CD4-positive, CD25-positive, alpha-beta regulatory T cell (primary cell): ENCODE measurements around the gene SNX25. TPM values are rescaled to one million over a fixed set of nuclear protein-coding genes. Genes with fewer than 3 reads are reported as not detected.
A peak's percentile ranks its signal among the peaks of the same experiment; 100 is the strongest.
"Not testable (repeated sequence)": the region's sequence is repeated elsewhere in the genome, so short reads cannot be mapped to it uniquely, and the experiment has no call there.

ENCODE experiments used
- ATAC-seq, 2 donors: fragments of 150-1000 bp; cut with Tn5 transposase; one replicate each; pipeline ENCODE4 v1.10.0; 2021; ENCODE audit warnings: low read depth in 2 of 2, moderate number of reproducible peaks in 2 of 2, moderate library complexity in 1 of 2
- DNase-seq, 3 donors: peaks; one replicate each; pipeline versions ENCODE4 v3.0.0 to v3.0.0-alpha.2; 2012 to 2022; ENCODE audit warnings: mixed read lengths in 1 of 3
- H3K27ac ChIP-seq: one replicate; pipeline ENCODE4 v1.7.0; 2013; ENCODE audit warnings: mild to moderate bottlenecking, low read length; ENCODE audit not compliant: insufficient read depth, poor library complexity, severe bottlenecking
- H3K27me3 ChIP-seq: one replicate; pipeline ENCODE4 v1.7.0; 2013; ENCODE audit warnings: low read length; ENCODE audit not compliant: control insufficient read depth, insufficient read depth
- H3K36me3 ChIP-seq: one replicate; pipeline ENCODE4 v1.7.0; 2013; ENCODE audit warnings: mild to moderate bottlenecking, low read length, moderate library complexity; ENCODE audit not compliant: control insufficient read depth, insufficient read depth
- H3K4me1 ChIP-seq: 2 replicates; pipeline ENCODE4 v1.7.0; 2013; ENCODE audit warnings: mild to moderate bottlenecking, low read length; ENCODE audit not compliant: insufficient read depth, control insufficient read depth, poor library complexity, severe bottlenecking
- H3K4me3 ChIP-seq: one replicate; pipeline ENCODE4 v1.7.0; 2013; ENCODE audit warnings: low read depth, mild to moderate bottlenecking, low read length, moderate library complexity
- H3K9me3 ChIP-seq, 2 experiments: 1 replicate in 1 of 2; 2 replicates in 1 of 2; pipeline ENCODE4 v1.7.0; 2013; ENCODE audit warnings: low read length in 2 of 2, mild to moderate bottlenecking in 1 of 2, moderate library complexity in 1 of 2; ENCODE audit not compliant: control insufficient read depth in 2 of 2
- H3K27ac Mint-ChIP-seq, 3 donors: one replicate each; pipeline ENCODE4 v1.8.0; 2020 to 2022; ENCODE audit warnings: mild to moderate bottlenecking in 3 of 3, mixed read lengths in 3 of 3, moderate library complexity in 2 of 3
- H3K27me3 Mint-ChIP-seq: one replicate; pipeline ENCODE4 v1.8.0; 2022; ENCODE audit warnings: mild to moderate bottlenecking, mixed read lengths
- H3K36me3 Mint-ChIP-seq: one replicate; pipeline ENCODE4 v1.8.0; 2020; ENCODE audit warnings: mixed read lengths
- H3K4me1 Mint-ChIP-seq, 4 donors: one replicate each; pipeline ENCODE4 v1.8.0; 2020 to 2022; ENCODE audit warnings: mixed read lengths in 4 of 4, mild to moderate bottlenecking in 1 of 4
- H3K4me3 Mint-ChIP-seq, 4 donors: one replicate each; pipeline ENCODE4 v1.8.0; 2020 to 2022; ENCODE audit warnings: mild to moderate bottlenecking in 4 of 4, mixed read lengths in 4 of 4, moderate library complexity in 3 of 4
- H3K9me3 Mint-ChIP-seq, 7 donors: one replicate each; pipeline ENCODE4 v1.8.0; 2020 to 2022; ENCODE audit warnings: mixed read lengths in 7 of 7, mild to moderate bottlenecking in 3 of 7, moderate library complexity in 2 of 7
- polyA plus RNA-seq, 4 donors: library from polyadenylated mRNA; unstranded; fragments of 300-500 nt; fragmentation: Illumina TruSeq; gene quantifications; one replicate each; pipeline ENCODE4 v1.2.3, GENCODE V29; 2021
- total RNA-seq: library from RNA; stranded (reverse); gene quantifications from one replicate; pipeline ENCODE4 v1.2.3, GENCODE V29; 2022

The SNX25 gene
- total and polyA plus RNA-seq, 5 donors from 2014 or later: 3.7 to 22.2 (median 8.2) TPM

GRCh38 chr4:185207466-185207865 lies 1.9 kb upstream of the SNX25 start:
- DNase-seq (no peak), ATAC-seq (no peak)
- Mint-ChIP-seq H3K4me1 (peaks cover 33 to 55% (median 46%) of the 10 kb centered on the region in 4 donors), H3K4me3 (peak overlapping the region in 1 of 4 donors; percentile 72), H3K36me3 (no peaks in the 10 kb centered on the region), H3K27me3 (peaks cover 8% of the 10 kb centered on the region), H3K9me3 (no peaks in the 10 kb centered on the region), H3K27ac (no peak overlapping the region)
- Histone ChIP-seq H3K27me3 (no peaks in the 10 kb centered on the region), H3K4me3 (no peak overlapping the region), H3K27ac (no peak overlapping the region), H3K9me3 (no peaks in the 10 kb centered on the region), H3K36me3 (no peaks in the 10 kb centered on the region), H3K4me1 (peaks cover 48% of the 10 kb centered on the region)

DNA sequence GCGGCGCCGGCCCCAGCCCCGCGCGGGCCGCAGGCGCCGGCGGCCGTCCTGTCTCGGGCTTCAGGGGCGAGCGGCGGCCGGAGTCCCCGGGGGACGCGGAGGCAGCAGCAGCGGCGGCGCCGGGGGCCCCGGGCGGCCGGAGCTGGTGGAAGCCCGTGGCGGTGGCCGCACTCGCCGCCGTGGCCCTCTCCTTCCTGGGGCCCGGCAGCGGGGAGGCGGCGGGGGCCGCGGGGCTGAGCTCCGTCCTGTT lies 379 bp downstream of the SNX25 start:
- not testable (repeated sequence) for H3K27ac Mint-ChIP-seq, H3K9me3 Mint-ChIP-seq, DNase-seq, H3K36me3 Mint-ChIP-seq, H3K27me3 ChIP-seq, ATAC-seq, H3K27ac ChIP-seq, H3K27me3 Mint-ChIP-seq, H3K9me3 ChIP-seq, H3K4me3 Mint-ChIP-seq, H3K36me3 ChIP-seq, H3K4me3 ChIP-seq
- H3K4me1 Mint-ChIP-seq: peaks cover 27 to 62% (median 45%) of the 10 kb centered on the region in 4 donors
- H3K4me1 ChIP-seq: peaks cover 30% of the 10 kb centered on the region

DNA sequence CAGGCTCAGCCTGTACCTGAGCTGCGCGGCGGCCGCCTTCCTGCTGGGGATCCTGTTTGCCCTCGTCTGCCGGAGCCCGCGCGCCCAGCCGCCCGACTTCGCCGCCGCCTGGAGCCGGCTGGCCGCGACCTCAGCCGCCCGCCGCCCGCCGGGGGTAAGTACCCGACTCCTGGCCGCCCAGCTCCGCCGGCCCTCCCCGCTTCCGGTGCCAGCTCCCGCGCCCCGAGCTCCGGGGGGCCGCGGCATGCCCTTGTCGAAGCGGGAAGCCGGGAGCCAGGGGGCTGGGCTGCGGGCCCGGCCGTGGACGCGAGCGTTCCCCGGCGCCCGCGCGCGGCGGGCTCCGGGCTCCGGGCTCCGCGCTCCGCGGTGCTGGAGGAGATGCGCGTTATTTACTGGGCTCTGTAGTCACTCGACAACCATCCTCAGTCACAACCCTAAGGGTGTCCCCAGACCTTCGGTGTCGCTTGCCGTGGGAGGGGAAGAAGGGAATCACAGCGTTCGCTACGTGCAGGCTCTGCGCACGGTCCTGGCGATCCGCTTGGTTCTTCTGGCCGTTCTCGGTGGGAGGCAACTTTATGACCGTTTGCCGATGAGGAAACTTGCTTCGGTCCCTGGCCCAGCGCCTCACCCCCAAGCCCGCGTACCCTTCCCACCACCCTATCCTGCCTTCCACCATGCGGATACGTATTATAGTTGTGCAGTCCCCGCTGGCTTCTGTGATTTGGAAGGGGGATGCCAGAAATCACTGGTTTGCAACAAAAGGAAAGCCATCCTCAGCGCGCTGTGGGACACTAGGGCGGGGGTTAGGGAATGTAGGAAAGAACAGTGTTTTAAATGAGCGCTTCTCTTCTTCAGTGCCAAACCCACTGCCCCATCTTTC lies 944 bp downstream of the SNX25 start:
- H3K4me1 ChIP-seq: peaks cover 24% of the 10 kb centered on the region
- peak overlapping the region; percentile 86 for H3K4me3 ChIP-seq
- peak; percentile 22 to 60 (median 47) for DNase-seq
- Mint-ChIP-seq H3K27ac (peak overlapping the region; percentile 38 to 85 (median 66)), H3K4me1 (peaks cover 24 to 60% (median 41%) of the 10 kb centered on the region in 4 donors), H3K36me3 (no peaks in the 10 kb centered on the region), H3K27me3 (peaks cover 8% of the 10 kb centered on the region), H3K9me3 (no peaks in the 10 kb centered on the region), H3K4me3 (peak overlapping the region; percentile 90 to 97 (median 94))
- peak; percentile 41 to 42 for ATAC-seq
- no peaks in the 10 kb centered on the region for H3K36me3 ChIP-seq
- H3K9me3 ChIP-seq: no peaks in the 10 kb centered on the region
- H3K27me3 ChIP-seq: no peaks in the 10 kb centered on the region
- no peak overlapping the region for H3K27ac ChIP-seq

DNA sequence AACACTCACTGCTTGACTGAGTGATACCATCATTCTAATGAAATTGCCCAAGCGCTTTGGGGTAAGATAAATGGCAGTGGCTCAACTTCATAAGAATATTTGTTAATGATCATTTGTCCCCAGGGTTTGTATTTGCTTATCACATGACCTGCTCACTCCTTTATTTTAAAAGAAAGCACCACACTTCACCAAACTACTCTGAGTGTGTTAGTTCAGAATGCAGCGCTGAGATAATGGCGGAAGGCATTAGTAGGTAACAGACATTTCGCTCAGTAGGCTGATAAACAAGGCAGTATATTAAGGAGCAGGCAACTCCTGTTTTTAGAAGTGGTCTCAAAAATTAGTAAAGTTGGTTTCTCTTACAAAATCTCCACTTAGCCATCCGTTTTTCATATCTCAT lies 1.6 kb downstream of the SNX25 start:
- no peak overlapping the region for H3K27ac ChIP-seq
- H3K4me1 ChIP-seq: peaks cover 23% of the 10 kb centered on the region
- no peaks in the 10 kb centered on the region for H3K27me3 ChIP-seq
- no peaks in the 10 kb centered on the region for H3K36me3 ChIP-seq
- no peaks in the 10 kb centered on the region for H3K9me3 ChIP-seq
- ATAC-seq (no peak), DNase-seq (no peak)
- Mint-ChIP-seq H3K4me3 (peak overlapping the region; percentile 90 to 97 (median 94)), H3K27me3 (peaks cover 8% of the 10 kb centered on the region), H3K9me3 (no peaks in the 10 kb centered on the region), H3K36me3 (no peaks in the 10 kb centered on the region), H3K27ac (peak overlapping the region; percentile 38 to 85 (median 66)), H3K4me1 (peaks cover 26 to 57% (median 41%) of the 10 kb centered on the region in 4 donors)
- H3K4me3 ChIP-seq: peak overlapping the region; percentile 86

GRCh38 chr4:185211641-185212040 lies 2.2 kb downstream of the SNX25 start:
- ATAC-seq (no peak), DNase-seq (no peak)
- Histone ChIP-seq H3K9me3 (no peaks in the 10 kb centered on the region), H3K27ac (no peak overlapping the region), H3K4me1 (peaks cover 23% of the 10 kb centered on the region), H3K4me3 (peak overlapping the region; percentile 86), H3K36me3 (no peaks in the 10 kb centered on the region), H3K27me3 (no peaks in the 10 kb centered on the region)
- Mint-ChIP-seq H3K27me3 (peaks cover 8% of the 10 kb centered on the region), H3K4me1 (peaks cover 29 to 63% (median 44%) of the 10 kb centered on the region in 4 donors), H3K27ac (peak overlapping the region in 2 of 3 donors; percentile 8 to 19), H3K36me3 (no peaks in the 10 kb centered on the region), H3K4me3 (peak overlapping the region; percentile 90 to 97 (median 94)), H3K9me3 (no peaks in the 10 kb centered on the region)

DNA sequence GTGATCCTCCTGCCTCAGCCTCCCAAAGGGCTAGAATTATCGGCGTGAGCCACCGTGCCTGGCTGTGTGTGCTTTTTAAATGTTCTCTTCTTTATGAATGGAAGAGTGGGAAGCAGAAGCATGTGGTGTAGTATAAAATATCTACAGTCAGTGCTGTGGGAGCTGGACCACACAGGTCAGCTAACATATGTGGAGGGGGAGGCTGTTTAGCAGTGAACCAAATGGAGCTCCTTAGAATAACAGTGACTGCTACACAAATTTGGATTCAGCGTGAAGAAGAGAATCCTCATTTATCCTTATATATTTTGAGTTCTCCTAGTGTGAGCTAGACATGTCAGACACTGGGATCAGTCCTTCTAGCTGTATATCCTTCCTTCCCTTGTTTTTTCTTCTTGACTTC lies 3.2 kb downstream of the SNX25 start:
- Histone ChIP-seq H3K4me3 (peak overlapping the region; percentile 2), H3K27ac (no peak overlapping the region), H3K4me1 (peaks cover 23% of the 10 kb centered on the region), H3K36me3 (no peaks in the 10 kb centered on the region), H3K9me3 (no peaks in the 10 kb centered on the region), H3K27me3 (no peaks in the 10 kb centered on the region)
- DNase-seq (no peak), ATAC-seq (no peak)
- Mint-ChIP-seq H3K4me3 (peak overlapping the region in 1 of 4 donors; percentile 26), H3K9me3 (no peaks in the 10 kb centered on the region), H3K27me3 (peaks cover 8% of the 10 kb centered on the region), H3K27ac (peak overlapping the region in 2 of 3 donors; percentile 56 to 69), H3K36me3 (no peaks in the 10 kb centered on the region), H3K4me1 (peaks cover 29 to 72% (median 50%) of the 10 kb centered on the region in 4 donors)

- Mint-ChIP-seq H3K36me3 (no peaks in the 10 kb centered on the region), H3K4me1 (peaks cover 26 to 66% (median 50%) of the 10 kb centered on the region in 4 donors), H3K4me3 (peak overlapping the region in 1 of 4 donors; percentile 4), H3K27me3 (peaks cover 2% of the 10 kb centered on the region), H3K9me3 (no peaks in the 10 kb centered on the region), H3K27ac (peak overlapping the region in 2 of 3 donors; percentile 32 to 40)
- H3K27me3 ChIP-seq: no peaks in the 10 kb centered on the region
- DNase-seq (no peak), ATAC-seq (no peak)
- no peak overlapping the region for H3K27ac ChIP-seq
- H3K9me3 ChIP-seq: no peaks in the 10 kb centered on the region
- no peak overlapping the region for H3K4me3 ChIP-seq
- H3K36me3 ChIP-seq: no peaks in the 10 kb centered on the region
- H3K4me1 ChIP-seq: peaks cover 19% of the 10 kb centered on the region
These were observed 4.5 kb downstream of the SNX25 start for GRCh38 chr4:185213877-185214276.

- H3K27me3 Mint-ChIP-seq: no peaks in the 10 kb centered on the region
- H3K4me1 Mint-ChIP-seq: peaks cover 28 to 71% (median 55%) of the 10 kb centered on the region in 4 donors
- H3K4me1 ChIP-seq: peaks cover 17% of the 10 kb centered on the region
- no peak overlapping the region for H3K27ac ChIP-seq
- H3K4me3 ChIP-seq: no peak overlapping the region
- no peaks in the 10 kb centered on the region for H3K36me3 Mint-ChIP-seq
- no peak overlapping the region for H3K27ac Mint-ChIP-seq
- ATAC-seq (no peak), DNase-seq (no peak)
- no peaks in the 10 kb centered on the region for H3K9me3 Mint-ChIP-seq
- no peak overlapping the region for H3K4me3 Mint-ChIP-seq
- H3K36me3 ChIP-seq: no peaks in the 10 kb centered on the region
- H3K27me3 ChIP-seq: no peaks in the 10 kb centered on the region
- H3K9me3 ChIP-seq: no peaks in the 10 kb centered on the region
These were observed 5.9 kb downstream of the SNX25 start for GRCh38 chr4:185215261-185215660.
